Sigmoid colon (tissue), 3 donors: ENCODE results near the gene CLPX.

ENCODE experiments used
- CTCF ChIP-seq, 4 experiments: fragments of 450-650 bp in 3 of 4; fragments of 200-600 bp in 1 of 4; IDR thresholded peaks; one replicate each; pipeline ENCODE4 v1.5.1; 2016 to 2019; ENCODE audit warnings: antibody characterized with exemption in 4 of 4, mild to moderate bottlenecking in 3 of 4, moderate library complexity in 2 of 4
- POLR2A ChIP-seq, 2 donors: fragments of 450-650 bp; IDR thresholded peaks; one replicate each; pipeline ENCODE4 v1.6.1; 2016; ENCODE audit warnings: antibody characterized with exemption in 2 of 2, mild to moderate bottlenecking in 2 of 2, moderate library complexity in 2 of 2

DNA sequence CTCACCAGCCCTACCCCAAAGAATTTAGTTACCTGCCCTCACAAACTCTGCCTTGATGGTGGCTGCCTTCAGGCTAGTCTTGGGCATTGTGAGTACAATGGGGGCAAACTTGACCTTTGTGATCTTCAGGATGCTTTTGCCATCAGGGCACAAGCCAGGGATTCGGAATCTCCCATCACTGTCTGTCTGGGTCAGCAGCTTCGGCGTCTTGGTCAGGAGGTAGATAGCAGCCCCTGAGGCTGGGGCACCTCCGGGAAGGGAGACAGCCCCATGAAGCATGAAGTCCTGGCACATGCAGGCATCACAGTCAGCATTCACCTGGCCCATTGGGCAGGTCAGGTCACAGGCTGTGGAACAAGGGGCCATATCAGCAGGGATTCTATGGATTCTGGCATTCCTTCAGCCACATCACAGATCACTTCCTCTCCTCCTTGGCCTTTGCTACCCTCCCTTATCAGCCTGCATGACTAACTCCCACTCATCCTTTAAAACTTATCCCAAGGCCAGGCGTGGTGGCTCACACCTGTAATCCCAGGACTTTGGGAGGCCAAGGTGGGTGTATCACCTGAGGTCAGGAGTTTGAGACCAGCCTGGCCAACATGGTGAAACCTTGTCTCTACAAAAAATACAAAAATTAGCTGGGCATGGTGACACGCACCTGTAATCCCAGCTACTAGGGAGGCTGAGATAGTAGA lies 19.2 kb upstream of the CLPX start:
- TF ChIP-seq POLR2A (IDR thresholded peaks at IDR 0.05) (no peak), CTCF (IDR thresholded peaks at IDR 0.05) (no peak)
